Measurements from ENCODE around the gene ATAD1.

Gene ATAD1

DNA sequence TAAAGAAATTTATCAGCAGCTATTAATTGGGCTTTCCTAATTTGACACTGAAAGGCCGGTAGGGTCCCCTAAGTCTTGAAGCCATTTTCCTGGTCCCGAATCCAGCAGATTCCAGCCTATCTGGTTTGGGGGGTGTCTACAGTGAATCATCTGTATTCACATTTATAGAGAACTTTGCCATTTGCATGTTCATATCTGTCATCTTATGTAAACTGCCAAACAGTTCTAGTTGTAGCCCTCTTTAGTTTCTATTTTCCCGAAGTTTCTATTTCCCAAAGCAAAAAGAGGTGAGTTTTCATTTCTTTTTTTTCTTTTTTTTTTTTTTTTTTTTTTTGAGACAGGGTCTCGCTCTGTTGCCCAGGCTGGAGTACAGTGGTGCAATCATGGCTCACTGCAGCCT is 110.8 kb downstream of the ATAD1 start:
- TF ChIP-seq, protein P1, sequence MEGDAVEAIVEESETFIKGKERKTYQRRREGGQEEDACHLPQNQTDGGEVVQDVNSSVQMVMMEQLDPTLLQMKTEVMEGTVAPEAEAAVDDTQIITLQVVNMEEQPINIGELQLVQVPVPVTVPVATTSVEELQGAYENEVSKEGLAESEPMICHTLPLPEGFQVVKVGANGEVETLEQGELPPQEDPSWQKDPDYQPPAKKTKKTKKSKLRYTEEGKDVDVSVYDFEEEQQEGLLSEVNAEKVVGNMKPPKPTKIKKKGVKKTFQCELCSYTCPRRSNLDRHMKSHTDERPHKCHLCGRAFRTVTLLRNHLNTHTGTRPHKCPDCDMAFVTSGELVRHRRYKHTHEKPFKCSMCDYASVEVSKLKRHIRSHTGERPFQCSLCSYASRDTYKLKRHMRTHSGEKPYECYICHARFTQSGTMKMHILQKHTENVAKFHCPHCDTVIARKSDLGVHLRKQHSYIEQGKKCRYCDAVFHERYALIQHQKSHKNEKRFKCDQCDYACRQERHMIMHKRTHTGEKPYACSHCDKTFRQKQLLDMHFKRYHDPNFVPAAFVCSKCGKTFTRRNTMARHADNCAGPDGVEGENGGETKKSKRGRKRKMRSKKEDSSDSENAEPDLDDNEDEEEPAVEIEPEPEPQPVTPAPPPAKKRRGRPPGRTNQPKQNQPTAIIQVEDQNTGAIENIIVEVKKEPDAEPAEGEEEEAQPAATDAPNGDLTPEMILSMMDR (conservative IDR thresholded peaks at IDR 0.05) = no peak
- H3K27ac ChIP-seq = no peak overlapping the region

DNA sequence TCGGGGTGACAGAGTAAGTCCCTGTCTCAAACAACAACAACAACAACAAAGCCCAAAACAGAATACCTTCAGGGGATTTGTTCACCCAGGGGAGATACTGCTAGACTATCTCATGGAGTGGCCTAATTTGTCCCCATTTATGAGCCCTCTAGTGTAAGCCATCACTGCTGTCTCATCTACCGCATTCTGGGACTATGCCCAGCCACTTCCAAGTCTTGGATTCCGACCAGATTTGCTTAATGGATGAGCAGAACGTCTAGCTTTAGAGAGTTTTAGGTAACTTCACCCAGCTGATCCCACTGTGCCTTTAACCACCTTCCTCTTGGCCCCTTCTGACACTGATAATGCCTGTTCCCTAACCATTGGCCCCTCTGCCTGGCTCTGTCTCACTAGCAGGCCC is 111.3 kb downstream of the ATAD1 start:
- no peak overlapping the region for H3K27ac ChIP-seq
- TF ChIP-seq, protein P1 (conservative IDR thresholded peaks at IDR 0.05) = no peak

DNA sequence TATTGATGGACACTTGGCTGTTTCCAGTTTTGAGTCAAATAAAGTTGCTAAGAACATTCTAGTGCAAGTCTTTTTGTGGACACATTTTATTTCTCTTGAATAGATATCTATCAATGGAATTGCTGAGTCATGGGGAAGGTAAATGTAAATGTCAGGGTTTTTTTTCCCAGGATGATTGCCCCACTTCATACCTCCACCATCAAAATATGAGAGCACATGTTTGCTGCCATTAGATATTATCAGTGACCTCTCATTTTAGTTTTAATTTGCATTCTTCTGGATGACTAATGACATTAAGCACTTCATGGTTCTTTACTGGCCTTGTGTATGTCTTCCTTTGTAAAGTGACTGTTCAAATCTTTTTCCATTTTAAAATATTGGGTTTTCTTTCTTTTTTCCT is 112.7 kb downstream of the ATAD1 start:
- no peak overlapping the region for H3K27ac ChIP-seq
- TF ChIP-seq, protein P1 (conservative IDR thresholded peaks at IDR 0.05) = no peak

DNA sequence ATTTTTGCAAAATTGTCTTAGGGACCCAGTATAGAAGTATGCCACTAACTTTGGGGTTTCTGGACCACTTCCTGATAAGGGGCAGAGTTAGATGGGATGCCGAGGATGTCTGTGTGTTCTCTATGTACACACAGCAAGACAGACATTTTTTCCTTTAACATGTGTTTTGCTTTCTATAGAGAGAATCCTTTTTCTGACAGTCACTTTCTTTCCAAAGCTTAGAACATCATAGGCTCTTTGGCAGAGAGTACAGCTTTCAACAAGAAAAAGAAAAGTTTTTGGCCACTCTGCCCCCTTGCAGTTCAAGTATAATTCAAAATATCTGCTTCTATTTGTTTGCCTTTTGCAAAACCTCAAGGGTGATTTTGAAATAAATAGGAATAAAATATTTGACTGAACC is 114.3 kb downstream of the ATAD1 start:
- H3K27ac ChIP-seq = no peak overlapping the region
- TF ChIP-seq, protein P1 (conservative IDR thresholded peaks at IDR 0.05) = no peak

DNA sequence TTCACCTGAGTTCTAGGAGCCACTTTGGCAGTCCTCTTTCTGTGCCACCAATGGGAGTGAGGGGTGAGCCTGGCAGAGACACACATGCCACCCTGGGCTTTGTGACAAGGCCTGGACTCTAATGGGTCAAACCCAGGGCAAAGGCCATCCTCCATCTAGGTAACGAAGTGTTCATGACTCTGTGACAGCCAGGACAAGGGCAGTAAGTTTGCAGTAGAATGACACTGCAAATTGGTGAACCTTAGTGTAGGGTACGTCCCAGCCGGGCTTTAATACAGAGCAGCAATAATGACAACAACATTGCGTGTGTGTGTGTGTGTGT is 115.1 kb downstream of the ATAD1 start:
- H3K27ac ChIP-seq = no peak overlapping the region
- TF ChIP-seq, protein P1 (conservative IDR thresholded peaks at IDR 0.05) = no peak

DNA sequence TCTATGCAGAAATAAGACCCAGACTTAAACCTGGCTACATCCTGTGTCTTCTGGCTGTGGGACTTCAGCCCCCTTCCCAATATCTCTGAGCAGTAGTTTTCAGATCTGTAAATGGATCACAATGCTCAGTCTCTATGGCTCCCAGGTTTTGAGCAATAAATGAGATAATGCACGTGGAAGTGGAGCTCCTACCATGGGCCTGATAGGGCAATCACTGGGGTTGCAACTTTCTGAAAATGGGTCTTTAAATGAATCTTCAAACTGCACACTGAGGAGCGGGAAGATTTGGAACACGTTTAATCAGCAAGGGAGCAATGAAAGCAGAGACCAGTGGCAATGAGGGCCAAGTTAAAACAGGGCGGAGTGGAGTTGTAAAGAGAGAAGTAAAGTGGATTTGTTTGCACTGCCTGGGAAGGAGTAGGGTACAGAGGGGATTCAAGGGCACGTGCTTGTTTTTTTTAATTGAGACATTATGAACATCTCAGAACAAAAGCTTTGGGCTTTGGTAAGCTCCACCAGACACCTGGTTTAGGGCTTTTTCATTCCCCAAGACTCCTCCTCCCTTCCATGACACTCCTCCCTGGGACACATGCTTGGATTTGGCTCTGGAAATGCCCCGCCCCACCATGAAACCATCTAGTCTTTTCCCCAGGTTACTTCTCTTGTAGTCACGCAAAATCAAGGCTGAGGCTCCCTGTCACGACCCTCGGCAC is 115.6 kb downstream of the ATAD1 start:
- H3K27ac ChIP-seq = no peak overlapping the region
- TF ChIP-seq, protein P1 (conservative IDR thresholded peaks at IDR 0.05) = no peak

Measured in VCaP (cell line).